Stimulated activated CD4-positive, alpha-beta T cell treated with anti-CD3 and anti-CD28 coated beads, Interleukin-1b, Interleukin-23, amount 100 ng/mL, for 48 hours (primary cell): ENCODE results near the gene EPHA8.

ENCODE experiments used
- DNase-seq: peaks from one replicate; pipeline ENCODE4 v3.0.0-alpha.2; 2020

The EPHA8 gene

DNA sequence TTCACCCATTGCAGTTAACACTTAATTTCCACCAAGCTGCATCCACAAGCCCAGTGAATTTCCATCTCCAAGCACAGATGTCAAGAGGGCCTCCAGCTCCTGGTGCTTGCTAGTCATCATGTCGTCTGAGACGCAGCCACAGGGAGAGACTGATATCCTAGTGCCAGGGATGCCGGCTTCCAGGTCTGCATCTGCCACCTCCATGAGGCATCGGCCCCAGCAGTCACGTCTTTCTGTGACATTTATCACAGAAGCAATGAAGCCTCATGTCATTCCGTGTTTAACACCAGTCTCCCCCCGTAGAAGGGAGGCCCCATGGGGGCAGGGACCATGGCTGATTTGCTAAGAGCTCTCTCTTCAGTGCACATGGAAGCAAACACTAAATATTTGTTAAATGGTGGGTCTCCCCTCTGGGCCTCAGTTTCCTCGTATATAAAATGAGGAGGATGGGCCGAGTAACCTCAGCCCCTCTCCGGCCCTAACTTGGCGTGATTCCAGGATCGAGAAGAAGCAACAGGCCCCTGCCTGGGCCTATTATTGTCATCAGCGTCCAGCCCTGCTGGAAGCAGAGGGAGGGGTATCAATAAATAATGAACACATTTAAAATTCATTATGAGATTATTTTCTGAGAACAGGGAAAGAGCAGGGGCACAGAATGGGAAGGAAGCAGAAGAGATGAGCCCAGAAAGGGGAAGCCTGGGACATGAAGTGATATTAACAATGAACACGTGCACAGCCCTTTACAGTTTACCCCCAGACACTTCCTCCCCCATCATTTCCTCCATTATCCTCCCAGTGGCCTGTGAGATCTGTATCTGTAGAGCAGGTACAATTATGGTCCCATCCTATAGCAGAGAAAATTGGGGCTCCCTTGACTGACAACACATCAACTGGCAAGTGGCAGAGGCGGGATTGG lies 88.9 kb downstream of the EPHA8 start:
- no peak for DNase-seq

GRCh38 chr1:22652881-22653316 lies 89.6 kb downstream of the EPHA8 start, which contains the start of gene C1QB:
Gene C1QB, plus strand, starts transcription at chr1:22653236. Its CDS starts 6,227 bp downstream, at chr1:22659463.
- no peak for DNase-seq
